Fibroblast of peridontal ligament (primary cell): ENCODE results near the gene EPS8.
A peak's percentile ranks its signal among the peaks of the same experiment; 100 is the strongest.

ENCODE experiments used
- DNase-seq: peaks from one replicate; pipeline ENCODE4 v3.0.0-alpha.2; 2010; ENCODE audit errors: extremely low read depth

The EPS8 gene

DNA sequence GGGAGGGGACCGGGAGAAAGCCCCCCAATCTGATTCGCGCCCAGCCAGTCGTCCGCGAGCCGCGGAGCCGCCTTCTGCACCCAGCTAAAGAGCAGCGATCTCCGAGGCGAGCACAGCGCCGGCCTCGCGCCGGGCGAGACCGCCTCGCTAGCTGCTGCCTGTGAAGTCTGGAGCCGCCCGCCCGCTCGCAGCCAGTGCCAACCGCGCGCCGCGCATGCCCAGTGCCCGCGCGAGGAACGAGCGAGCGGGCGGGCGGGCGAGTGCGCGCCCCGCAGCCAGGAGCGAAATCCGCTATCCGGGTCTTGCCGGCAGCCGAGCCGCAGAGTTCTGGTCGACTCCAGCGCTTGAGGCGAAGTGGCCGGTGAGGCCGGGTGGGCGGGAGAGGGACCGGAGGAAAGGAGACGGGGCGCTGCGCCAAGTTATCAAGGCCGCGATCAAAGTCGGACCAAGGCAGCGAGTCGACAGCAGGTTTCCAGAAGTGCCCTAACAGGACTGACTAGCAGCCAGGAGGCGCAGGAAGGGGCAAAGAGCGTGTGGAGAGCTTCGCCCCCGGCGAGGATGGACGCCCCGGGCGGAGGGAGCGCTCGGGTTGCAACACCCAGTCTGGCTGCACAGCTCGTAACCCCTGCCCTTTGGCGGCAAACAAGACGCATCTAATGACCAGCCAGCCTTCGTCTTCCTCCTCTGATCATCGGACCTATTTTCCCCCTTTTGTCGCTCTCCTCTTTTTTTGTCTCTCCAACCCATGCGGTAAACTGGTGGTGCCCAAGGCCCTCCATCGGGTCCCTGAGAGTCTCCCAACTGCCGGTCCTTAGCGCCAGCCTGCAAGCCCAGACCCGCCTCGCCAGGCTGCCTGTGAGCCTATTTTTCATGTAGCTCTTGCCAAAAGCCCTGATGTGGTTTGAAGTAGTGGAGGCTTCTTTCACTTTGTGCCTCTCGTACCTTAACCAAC, at the start of gene EPS8:
Gene EPS8, minus strand, starts transcription at position 169 of the 952 bp plus-strand sequence. CDS start 106,437 bp downstream, outside the sequence.
- DNase-seq, result peak; percentile 90

DNA sequence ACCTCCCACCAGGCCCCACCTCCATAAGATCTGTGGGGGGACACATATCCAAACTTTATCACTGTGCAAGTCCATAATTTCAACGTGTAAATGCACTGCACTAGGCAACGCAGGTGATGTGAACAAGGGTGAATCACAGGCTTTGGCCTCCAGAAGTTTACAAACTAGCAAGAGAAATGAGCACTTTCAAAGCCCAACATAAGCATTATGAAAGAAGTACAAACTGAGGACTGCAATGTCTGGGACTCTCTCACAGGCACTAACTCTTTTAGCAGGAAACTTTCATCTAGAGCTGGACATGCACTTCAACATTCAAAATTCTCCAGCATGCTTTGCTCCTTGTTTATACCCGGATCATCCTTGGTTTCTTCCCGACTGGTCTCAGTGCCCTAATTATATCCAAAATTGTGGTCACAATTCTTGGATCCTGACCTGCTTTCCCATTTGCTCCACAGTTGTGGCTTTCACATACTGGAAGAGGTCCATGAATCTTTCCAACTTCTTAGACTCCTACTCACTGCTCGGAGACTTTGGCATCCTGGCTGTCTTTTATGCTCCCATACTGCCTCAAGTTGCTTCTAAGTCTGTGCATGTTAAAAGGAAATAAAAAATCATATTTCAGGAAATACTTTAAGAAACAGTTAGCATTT, 48.1 kb upstream of the EPS8 start:
- peak; percentile 98 for DNase-seq

DNA sequence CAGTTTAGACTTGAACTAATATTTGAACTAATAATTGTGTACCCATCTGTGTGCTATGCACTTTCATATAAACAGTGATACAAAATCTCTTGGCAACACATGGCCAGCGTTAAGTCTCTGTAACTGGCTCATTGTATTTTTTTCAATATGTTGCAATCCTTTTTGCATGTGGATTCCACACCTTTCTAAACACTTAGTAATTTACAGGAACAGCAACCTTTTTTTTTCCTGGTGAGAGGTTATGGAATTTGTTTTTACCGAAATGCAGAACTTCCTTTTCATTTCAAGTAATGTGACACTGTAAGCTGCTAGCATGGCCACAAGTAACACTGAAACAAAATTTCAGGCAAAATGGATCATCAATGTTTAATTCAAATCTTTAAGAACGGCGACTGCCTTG, 45.4 kb upstream of the EPS8 start:
- no peak for DNase-seq

DNA sequence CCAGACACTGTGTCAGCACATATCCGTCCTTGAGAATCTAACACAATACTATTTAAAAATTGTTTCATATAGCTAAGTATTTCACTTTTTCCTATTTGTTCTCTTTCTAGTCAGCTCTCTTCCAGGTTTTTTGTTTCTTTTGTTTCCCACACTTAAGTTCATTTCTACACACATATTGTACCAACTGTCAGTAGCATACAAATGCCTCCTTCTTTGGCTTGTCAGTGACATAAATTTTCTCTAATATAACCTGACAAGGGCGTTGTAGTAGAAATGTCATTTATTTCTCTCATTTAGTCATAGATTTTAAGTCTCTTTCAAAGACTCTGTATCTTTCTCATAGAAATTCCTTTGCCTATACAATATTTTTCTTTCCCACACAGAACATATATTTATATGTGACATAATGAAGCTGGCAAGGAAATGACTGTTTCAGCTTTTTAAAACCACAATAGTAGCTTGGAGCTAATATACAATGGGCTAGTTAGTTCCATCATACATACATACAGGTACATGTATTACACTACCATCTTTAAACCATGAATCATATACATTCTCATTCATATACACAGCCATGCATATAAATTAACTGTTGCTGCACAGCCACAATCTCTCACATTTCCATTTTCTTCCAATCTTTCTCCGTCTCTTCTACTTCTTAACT, 42.3 kb upstream of the EPS8 start:
- DNase-seq, result no peak

DNA sequence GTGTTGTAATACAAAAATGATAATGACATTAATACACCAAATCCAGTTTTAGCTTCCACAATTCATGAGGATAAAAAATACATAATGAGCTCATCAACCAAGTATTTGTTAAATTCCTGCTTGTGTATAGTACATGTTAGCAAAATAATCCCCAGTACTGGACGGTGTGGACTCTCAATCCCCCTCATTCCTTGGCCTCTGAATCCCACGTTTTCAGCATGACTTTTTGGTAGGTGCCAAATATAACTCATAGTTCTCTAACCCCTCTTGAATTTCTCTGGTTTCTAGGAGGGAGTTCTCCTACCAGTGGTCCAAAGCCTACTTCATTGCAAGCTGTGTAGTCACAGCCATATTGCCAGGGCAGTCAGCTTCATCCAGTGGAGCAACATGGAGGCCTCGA, 41.4 kb upstream of the EPS8 start:
- peak; percentile 63 for DNase-seq

DNA sequence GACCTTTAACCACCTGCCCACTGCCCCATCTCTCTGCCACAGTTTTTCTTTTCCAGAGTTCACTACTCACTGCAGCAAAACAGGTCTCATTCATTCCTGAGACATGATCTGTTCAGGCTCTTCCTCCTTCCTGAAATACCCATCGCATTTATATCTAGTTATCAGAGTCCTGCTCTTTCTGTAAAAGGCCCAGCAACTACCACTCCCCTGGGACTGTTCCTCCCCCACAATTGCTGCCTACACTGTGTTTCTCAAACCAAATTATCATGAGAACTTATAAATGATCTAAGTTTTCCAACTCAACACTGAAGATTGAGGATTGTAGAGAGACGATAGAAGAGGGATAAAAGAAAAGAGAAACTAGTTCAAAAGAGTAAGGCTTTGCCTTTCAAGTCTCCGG, 40.8 kb upstream of the EPS8 start:
- peak; percentile 51 for DNase-seq

DNA sequence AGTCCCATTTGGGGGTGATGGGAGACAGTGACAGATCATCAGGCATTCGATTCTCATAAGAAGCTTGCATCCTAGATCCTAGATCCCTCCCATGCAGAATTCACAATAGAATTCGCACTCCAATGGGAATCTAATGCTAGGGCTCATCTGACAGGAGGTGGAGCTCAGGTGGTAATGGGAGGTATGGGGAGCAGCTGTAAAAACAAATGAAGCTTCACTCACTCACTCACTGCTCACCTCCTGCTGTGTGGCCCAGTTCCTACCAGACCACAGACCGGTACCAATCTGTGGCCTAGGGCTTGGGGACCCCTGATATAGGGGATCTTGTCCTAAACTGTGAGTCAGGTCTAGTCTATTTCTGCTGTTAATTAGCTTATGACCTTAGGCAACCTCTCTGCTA, 40.1 kb upstream of the EPS8 start:
- no peak for DNase-seq

DNA sequence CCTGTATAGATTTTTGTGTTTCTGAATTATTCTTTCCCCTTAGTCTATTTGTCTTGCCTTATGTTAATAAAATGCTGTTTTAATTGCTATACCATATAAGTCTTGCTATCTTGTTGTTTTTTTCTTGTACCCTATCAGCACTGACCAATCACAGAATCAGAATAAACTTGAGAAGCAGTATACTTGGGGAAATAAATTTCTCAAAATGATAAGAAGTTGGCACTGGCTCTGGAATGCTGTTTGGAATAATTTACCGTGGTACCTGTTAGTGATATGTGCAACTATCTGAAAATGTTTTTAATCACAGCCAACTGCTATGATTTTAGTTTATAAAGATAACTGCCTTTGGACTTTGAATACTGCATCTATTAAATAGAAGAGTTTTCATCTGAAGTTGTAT, 37.9 kb upstream of the EPS8 start:
- no peak for DNase-seq

DNA sequence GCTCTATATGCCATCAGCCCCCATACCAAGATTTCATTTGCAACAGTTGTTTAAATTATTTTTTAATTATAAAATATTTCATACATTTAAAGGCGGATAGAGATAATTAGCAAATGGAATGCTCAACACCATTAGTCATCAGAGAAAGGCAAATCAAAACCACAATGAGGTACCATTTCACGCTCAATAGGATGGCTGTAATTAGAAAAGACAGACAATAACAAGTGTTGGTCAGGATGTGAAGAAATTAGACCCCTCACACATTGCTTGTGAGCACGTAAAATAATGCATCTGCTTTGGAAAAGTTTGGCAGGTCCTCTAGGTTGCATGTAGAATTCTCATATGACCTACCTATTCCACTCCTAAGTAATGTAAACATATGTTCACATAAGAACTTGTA, 35.3 kb upstream of the EPS8 start:
- no peak for DNase-seq

DNA sequence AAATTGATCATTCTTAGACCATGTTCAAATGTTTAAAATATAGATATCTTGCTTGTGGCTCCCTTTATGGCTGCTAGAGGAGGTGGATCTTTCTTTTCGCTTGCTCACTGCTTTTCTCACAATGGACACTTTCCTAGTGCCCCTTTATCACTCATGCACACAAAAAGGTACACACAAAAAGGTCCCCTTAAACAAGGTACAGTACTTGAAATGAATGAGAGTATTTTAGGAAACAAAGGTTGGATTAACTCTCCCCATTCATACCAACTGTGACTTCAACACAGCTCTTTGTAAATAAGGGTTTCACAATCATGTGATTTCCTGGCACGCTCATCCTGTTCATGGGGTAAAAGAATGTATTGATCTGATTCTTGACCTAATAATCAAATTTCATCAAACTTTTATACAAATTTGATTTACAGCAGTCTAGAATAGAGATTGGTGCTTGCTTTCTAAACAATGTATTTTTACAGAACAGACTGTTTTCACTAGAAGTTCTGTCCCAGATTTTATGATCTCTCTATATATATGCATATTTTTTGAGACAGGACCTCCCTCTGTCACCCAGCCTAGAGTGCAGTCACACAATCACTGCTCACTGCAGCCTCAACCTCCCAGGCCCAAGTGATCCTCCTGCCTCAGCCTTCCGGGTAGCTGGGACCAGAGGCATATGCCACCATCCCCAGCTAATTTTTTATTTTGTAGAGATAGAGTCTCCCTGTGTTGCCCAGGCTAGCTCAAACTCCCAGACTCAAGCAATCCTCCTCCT, 34.4 kb upstream of the EPS8 start:
- no peak for DNase-seq

DNA sequence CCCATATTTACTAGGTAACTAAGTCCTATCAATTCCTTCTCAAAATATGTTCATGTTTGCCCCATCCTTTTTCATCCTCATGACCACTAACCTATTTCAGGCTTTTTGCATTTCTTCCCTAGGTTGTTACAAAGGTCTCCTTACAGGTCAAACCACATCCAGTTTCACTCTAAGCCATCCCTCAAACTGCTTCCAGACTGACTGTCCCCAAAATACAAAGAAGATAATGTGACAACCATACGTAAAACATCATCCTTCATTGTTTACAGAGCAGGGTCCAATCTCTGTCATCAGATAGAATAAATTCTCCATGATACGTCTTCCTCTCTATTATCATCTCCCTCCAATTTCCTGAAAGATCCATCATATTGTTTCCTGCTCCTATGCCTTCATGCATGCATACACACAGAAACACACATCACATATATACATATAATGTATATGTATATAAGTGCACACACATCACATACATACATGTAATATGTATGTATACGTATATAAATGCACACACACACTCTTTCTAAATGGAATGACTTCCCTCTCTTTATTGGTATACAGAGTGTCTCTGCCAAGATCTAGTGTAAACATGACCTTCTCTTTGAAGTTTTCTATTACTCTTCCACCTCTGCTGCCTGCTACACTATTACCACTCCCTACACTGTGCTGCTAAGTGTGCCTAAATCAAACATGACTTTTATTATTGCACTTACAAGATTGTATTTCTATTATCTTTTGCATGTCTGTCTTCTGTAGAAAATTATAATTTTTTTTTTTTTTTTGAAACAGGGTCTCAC, 30.7 kb upstream of the EPS8 start:
- DNase-seq, result no peak

DNA sequence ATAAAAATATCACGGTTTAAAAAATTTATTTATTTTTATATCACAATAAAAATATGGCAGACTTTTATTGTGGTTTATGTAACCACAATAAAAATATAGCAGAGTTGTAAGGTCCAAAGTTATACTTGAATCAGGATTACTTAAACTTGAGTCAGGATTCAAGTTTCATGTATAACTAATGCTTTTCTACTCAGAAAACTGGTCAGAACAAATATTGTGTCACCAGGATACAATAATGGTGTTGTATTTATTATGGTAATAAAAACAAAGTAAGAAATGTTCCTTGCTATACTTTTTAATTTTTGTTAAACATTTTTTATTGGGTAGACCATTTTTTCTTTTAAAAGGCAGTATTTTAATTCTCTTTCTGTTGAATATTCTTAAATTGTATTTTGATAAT, 29.2 kb upstream of the EPS8 start:
- DNase-seq, result no peak

DNA sequence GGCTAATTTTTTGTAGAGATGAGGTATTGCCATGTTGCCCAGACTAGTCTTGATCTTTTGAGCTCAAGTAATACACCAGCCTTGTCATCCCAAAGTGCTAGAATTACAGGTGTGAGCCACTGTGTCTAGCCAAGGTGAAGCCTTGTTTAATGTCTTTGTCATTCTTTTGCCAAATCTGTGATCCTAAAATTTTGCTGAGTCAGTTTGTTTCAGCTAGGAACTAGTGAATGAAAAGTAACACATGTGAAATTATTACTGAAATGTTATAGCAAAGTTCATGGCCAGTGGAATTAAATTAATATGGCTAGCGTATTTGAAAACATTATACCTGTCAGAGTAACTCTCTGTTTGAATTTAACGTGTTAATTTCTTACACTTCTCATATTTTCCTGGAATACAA, 26.5 kb upstream of the EPS8 start:
- DNase-seq, result no peak

DNA sequence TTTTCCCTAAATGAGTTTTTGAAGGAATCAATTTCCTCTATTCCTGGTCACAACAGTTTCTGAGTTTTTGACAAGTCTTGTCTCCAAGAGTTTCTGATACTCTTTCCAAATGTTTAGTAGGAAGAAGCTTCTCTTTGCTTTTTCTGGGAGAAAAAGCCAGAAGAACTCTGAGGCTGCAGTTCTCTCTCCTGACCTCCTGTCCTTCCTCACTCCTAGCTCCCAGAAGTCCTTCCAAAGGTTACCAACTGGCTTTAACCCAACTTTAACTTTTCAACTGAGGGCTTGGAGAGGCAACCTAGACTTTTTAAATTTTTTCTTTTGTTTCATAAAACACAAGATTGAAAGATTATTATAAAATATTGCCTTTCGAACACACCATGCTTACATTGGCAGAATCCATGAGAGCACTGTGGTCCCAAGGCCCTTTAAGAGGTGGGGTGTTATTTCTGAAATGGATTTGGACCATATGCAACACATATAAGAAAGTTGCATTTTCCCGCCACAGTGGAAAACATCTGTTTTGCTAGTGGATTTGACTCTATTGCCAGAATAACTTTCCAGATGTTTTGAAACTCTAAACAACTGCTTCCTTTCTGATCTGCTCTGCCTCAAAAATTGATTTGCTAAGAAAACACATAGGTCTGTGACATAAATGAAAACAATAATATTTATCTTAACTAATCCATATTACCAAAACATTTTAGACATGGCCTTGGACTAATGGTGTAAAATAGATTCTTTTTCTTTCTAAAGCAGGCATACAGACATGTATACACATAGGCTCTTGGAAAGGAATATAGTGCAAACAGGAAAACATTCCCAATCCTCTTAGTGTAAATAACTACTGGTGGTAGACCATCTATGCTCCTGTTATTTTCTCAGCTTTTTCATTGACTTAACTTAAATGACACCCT, 22.3 kb upstream of the EPS8 start:
- DNase-seq, result peak; percentile 52

DNA sequence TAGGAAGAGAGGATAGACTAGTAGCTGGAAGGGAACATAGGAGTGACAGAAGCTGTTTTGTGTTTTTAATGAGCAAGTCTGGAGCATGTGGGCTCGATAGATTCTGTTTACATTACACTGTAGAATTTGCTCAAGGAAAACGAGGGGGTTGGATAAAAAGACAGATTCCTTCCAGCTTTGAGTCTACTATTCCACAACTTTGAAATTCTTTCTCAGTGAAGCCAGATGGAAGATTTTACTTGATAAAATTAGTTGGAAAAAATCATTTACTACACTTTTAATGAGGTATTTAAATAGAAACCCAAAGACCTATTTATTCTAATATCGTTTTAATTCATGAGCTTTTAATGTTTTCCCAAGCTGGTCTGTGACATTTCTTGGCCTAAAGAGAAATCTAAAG, 19.5 kb upstream of the EPS8 start:
- peak; percentile 86 for DNase-seq

DNA sequence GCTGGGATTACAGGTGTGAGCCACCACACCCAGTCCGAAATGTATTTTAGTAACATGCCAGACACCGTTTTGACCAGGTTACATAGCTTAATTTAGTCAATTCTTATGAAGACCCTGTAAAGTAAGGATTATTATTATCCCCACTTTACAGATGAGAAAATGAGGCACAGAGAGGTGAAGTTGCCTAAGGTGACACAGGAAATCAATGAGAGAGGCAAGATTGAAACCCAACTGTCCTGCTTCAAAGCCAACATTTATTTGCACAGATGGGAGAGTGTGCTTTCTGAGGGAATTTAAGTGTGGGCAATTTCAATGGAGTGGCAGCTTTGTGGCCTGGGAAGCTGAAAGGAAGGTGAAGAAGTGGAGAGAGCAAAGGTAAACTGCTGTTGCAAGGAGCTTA, 19.1 kb upstream of the EPS8 start:
- DNase-seq, result no peak

DNA sequence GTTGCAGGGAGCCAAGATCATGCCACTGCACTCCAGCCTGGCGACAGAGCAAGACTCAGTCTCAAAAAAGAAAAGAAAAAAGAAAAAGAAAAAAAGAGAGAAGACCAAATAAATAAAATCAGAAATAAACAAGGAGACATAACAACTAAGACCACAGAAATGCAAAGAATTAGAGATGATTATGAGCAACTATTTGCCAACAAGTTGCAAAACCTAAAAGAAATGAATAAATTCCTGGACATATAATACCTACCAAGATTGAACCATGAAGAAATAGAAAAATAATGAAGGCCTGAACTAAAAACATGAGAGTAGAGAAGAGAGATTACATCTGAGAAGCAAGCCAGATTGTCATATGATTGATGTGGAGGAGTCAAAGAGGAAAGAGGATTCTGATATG, 17.6 kb upstream of the EPS8 start:
- no peak for DNase-seq

DNA sequence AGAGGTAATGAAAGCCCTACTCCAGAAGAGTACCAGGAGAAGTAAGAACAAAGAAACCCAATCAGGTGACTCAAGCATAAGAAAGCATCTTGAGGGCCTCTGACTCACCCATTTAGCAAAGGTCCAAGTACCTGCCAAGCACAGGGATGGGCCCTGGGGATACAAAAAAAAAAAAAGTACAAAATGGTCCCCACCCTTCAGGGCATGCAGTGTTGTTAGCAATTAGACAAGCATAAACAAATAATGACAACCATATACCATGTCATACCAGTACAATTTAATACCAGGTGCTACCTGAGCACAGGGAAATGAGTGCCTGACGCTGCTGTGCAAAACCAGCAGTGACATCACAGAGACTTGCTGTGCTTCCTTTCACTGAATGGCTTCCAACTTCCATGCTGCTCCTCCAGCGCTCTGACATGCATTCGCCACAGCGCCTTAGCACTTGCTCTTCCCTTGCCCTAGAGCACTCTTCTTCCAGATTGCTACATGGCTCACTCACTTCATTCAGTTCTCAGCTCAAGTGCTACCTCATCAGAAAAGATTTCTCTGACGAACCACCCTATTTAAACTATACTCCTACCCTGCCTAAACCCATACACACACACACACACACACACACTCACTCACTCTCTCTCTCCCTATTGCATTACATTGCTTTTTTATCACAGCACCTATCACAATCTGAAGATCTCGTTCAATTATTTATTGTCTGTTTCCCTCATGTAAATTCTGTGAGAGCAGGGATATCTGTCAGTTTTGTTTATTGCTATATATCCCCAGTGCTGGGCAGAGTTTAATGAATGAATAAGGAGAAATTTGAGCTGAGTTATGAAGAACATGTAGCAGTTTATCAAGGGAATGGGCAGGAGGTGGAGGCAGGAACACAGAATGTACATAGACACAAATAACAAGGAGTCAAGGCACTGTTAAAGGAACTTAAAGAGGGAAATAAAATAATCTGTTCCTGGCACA, 12.9 kb upstream of the EPS8 start:
- DNase-seq, result peak; percentile 35

DNA sequence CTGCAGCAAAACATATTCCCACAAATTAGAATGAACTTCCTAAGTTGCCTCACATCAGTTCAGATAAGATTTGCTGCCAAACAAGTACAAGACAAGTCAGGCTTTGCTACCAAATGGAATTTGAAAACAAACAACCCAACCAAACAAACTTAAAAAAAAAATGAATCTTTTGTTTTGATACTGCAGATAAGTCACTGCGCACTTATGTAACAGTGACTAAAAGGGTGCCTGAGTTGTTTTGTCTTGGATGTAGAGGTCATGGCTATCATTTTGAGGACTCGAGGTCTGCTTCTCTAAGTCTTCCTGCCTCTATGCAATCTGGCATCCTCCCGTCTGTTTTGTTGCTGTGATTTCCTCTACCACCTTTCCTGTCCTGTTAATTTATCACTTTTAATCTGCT, 11.1 kb upstream of the EPS8 start:
- peak; percentile 41 for DNase-seq
